IMR-90 (cell line): ENCODE measurements around the gene OR52E6. TPM values are rescaled to one million over a fixed set of nuclear protein-coding genes. Genes with fewer than 3 reads are reported as not detected.

Source experiments
- ATAC-seq: fragments of 200-7000 bp; cut with Tn5 transposase; 2 replicates; pipeline ENCODE4 v1.9.1; 2020; ENCODE audit warnings: low read depth, mild to moderate bottlenecking, moderate library complexity
- BruUV-seq: library from RNA; stranded (reverse); fragments of 400-500 nt; replicated peaks from 2 replicates; lab custom pipeline; 2021; lab: Mats Ljungman, UMichigan
- CTCF ChIA-PET: fragments of 300-600 bp; formaldehyde crosslinking; extraction: SDS; loops from one replicate; lab custom pipeline; 2021; ENCODE audit warnings: antibody characterized with exemption; lab: Yijun Ruan, JAX
- POLR2A ChIA-PET: fragments of 300-600 bp; sonication (Branson Sonifier 250); formaldehyde crosslinking; loops from one replicate; lab custom pipeline; 2022; ENCODE audit warnings: antibody characterized with exemption; ENCODE audit not compliant: unreplicated experiment; lab: Charles Lee
- DNase-seq: peaks from one replicate; pipeline ENCODE4 v3.0.0; 2013
- H2AFZ ChIP-seq: replicated peaks from 2 replicates; pipeline ENCODE3; 2013; ENCODE audit warnings: low read length, mild to moderate bottlenecking; ENCODE audit not compliant: poor library complexity
- H2AK5ac ChIP-seq: 2 replicates; pipeline ENCODE4 v1.6.1; 2013; ENCODE audit warnings: low read depth, low read length, inconsistent platforms
- H2AK9ac ChIP-seq: replicated peaks from 2 replicates; pipeline ENCODE3; 2013; ENCODE audit warnings: mild to moderate bottlenecking, low read depth, low read length, moderate library complexity; ENCODE audit not compliant: poor library complexity
- H2BK120ac ChIP-seq: 2 replicates; pipeline ENCODE4 v1.6.1; 2013; ENCODE audit warnings: low read depth, low read length, inconsistent platforms
- H2BK15ac ChIP-seq: 3 replicates; pipeline ENCODE4 v1.6.1; 2013; ENCODE audit warnings: low read depth, low read length, inconsistent platforms
- H2BK20ac ChIP-seq: 2 replicates; pipeline ENCODE4 v1.6.1; 2013; ENCODE audit warnings: low read depth, mild to moderate bottlenecking, inconsistent platforms, low read length, moderate library complexity
- H2BK5ac ChIP-seq: 2 replicates; pipeline ENCODE4 v1.6.1; 2013; ENCODE audit warnings: mild to moderate bottlenecking, low read depth, low read length, inconsistent platforms; ENCODE audit not compliant: poor library complexity, severe bottlenecking
- H3K14ac ChIP-seq: replicated peaks from 2 replicates; pipeline ENCODE4 v1.6.1; 2013; ENCODE audit warnings: low read depth, low read length, inconsistent platforms
- H3K18ac ChIP-seq: 2 replicates; pipeline ENCODE4 v1.6.1; 2013; ENCODE audit warnings: low read depth, low read length, control low read depth
- H3K23ac ChIP-seq: 2 replicates; pipeline ENCODE4 v1.6.1; 2013; ENCODE audit warnings: low read depth, low read length, inconsistent platforms
- H3K27ac ChIP-seq: 2 replicates; pipeline ENCODE4 v1.5.1; 2013; ENCODE audit warnings: mild to moderate bottlenecking, control low read depth, low read length; ENCODE audit not compliant: insufficient read depth
- H3K27me3 ChIP-seq: 2 replicates; pipeline ENCODE4 v1.6.1; 2013; ENCODE audit warnings: low read length; ENCODE audit not compliant: control insufficient read depth, insufficient read depth
- H3K36me3 ChIP-seq: 2 replicates; pipeline ENCODE4 v1.6.1; 2013; ENCODE audit warnings: low read length, mixed read lengths; ENCODE audit not compliant: control insufficient read depth, insufficient read depth
- H3K4ac ChIP-seq: 2 replicates; pipeline ENCODE4 v1.6.1; 2013; ENCODE audit warnings: low read depth, low read length, inconsistent platforms
- H3K4me1 ChIP-seq: 2 replicates; pipeline ENCODE4 v1.6.1; 2013; ENCODE audit warnings: low read length, mixed read lengths; ENCODE audit not compliant: control insufficient read depth, insufficient read depth
- H3K4me2 ChIP-seq: 2 replicates; pipeline ENCODE4 v1.6.1; 2013; ENCODE audit warnings: low read depth, mild to moderate bottlenecking, control low read depth, low read length, moderate library complexity
- H3K4me3 ChIP-seq: 2 replicates; pipeline ENCODE4 v1.5.1; 2013; ENCODE audit warnings: low read depth, mild to moderate bottlenecking, control low read depth, low read length, moderate library complexity; ENCODE audit not compliant: insufficient read depth
- H3K56ac ChIP-seq: 2 replicates; pipeline ENCODE4 v1.6.1; 2013; ENCODE audit warnings: low read length, inconsistent platforms; ENCODE audit not compliant: insufficient read depth; ENCODE audit errors: extremely low read depth
- H3K79me1 ChIP-seq, 2 experiments: 2 replicates each; pipeline ENCODE4 v1.6.1; 2013; ENCODE audit warnings: low read length in 2 of 2, inconsistent platforms in 1 of 2, low read depth in 1 of 2
- H3K9ac ChIP-seq: 2 replicates; pipeline ENCODE4 v1.6.1; 2013; ENCODE audit warnings: low read depth, low read length, control low read depth
- H3K9me1 ChIP-seq: 2 replicates; pipeline ENCODE4 v1.6.1; 2013; ENCODE audit warnings: low read length, inconsistent platforms; ENCODE audit not compliant: insufficient read depth
- H3K9me3 ChIP-seq: 2 replicates; pipeline ENCODE4 v1.6.1; 2013; ENCODE audit warnings: low read length; ENCODE audit not compliant: control insufficient read depth, insufficient read depth
- H4K20me1 ChIP-seq: 2 replicates; pipeline ENCODE4 v1.6.1; 2013; ENCODE audit warnings: low read length, inconsistent platforms; ENCODE audit not compliant: insufficient read depth
- H4K5ac ChIP-seq: 2 replicates; pipeline ENCODE4 v1.6.1; 2013; ENCODE audit warnings: mild to moderate bottlenecking, low read depth, low read length, control low read depth
- H4K8ac ChIP-seq, 2 experiments: 2 replicates each; pipeline ENCODE4 v1.6.1; 2013; ENCODE audit warnings: low read depth in 2 of 2, low read length in 2 of 2, control low read depth in 1 of 2, inconsistent platforms in 1 of 2
- H4K91ac ChIP-seq: 2 replicates; pipeline ENCODE4 v1.6.1; 2013; ENCODE audit warnings: low read depth, low read length, inconsistent platforms; ENCODE audit not compliant: insufficient read depth
- ELK1 ChIP-seq: fragments of 150-350 bp; IDR thresholded peaks from 2 replicates; pipeline ENCODE4 v1.6.1; 2016; ENCODE audit warnings: low read depth, mild to moderate bottlenecking, low read length, moderate library complexity, borderline replicate concordance
- MAZ ChIP-seq: IDR thresholded peaks from 2 replicates; pipeline ENCODE4 v1.6.1; 2012; ENCODE audit warnings: low read depth, mild to moderate bottlenecking, low read length, improper control_type of control experiment, moderate library complexity, borderline replicate concordance
- MXI1 ChIP-seq: IDR thresholded peaks from 2 replicates; pipeline ENCODE4 v1.6.1; 2012; ENCODE audit warnings: low read depth, mild to moderate bottlenecking, low read length, moderate library complexity, borderline replicate concordance
- RCOR1 ChIP-seq: IDR thresholded peaks from 2 replicates; pipeline ENCODE4 v1.6.1; 2012; ENCODE audit warnings: mild to moderate bottlenecking, low read length, improper control_type of control experiment; ENCODE audit not compliant: insufficient replicate concordance
- RFX5 ChIP-seq: IDR thresholded peaks from 2 replicates; pipeline ENCODE4 v1.8.0; 2012; ENCODE audit warnings: low read depth, mild to moderate bottlenecking, low read length, moderate library complexity
- SMC3 ChIP-seq: fragments of 150-350 bp; IDR thresholded peaks from 2 replicates; pipeline ENCODE4 v1.6.1; 2016; ENCODE audit warnings: low read depth, mild to moderate bottlenecking, antibody characterized with exemption, low read length, moderate library complexity
- WGBS, 2 experiments: methylation state at CpG; one replicate each; pipeline versions ENCODE4 v1.1.5 to v1.1.7; 2013; ENCODE audit warnings: missing lambda C conversion rate in 2 of 2; ENCODE audit not compliant: insufficient read length in 1 of 2; ENCODE audit errors: extremely low coverage in 2 of 2; 5-methylcytosine and 5-hydroxymethylcytosine counted together
- dilution Hi-C: fragments of 300-500 bp; cut with HindIII; formaldehyde crosslinking; loops from one replicate; pipeline ENCODE4 v1.14.3; 2018; ENCODE audit warnings: low sequenced_read_pairs; ENCODE audit not compliant: unreplicated experiment
- in situ Hi-C: fragments of 300-500 bp; cut with MboI; formaldehyde crosslinking; loops from 3 replicates; pipeline ENCODE4 v1.14.3; 2019; ENCODE audit warnings: low sequenced_read_pairs, inconsistent platforms, mixed read lengths
- intact Hi-C: fragments of 100-400 bp; cut with micrococcal nuclease; formaldehyde crosslinking; loops from 2 replicates; pipeline ENCODE4 v1.10.0; 2022
- polyA plus RNA-seq, 3 experiments: library from polyadenylated mRNA; depleted of rRNA; stranded (reverse); fragments of >200 nt; gene quantifications; 2 replicates each; pipeline ENCODE4 v1.2.3, GENCODE V29; 2012; ENCODE audit warnings: low replicate concordance in 1 of 3
- total RNA-seq: library from RNA; depleted of rRNA; stranded (reverse); fragments of >200 nt; gene quantifications from 2 replicates; pipeline ENCODE4 v1.2.3, GENCODE V29; 2012
- TF ChIP-seq, protein P1 (sequence below): fragments of 150-350 bp; IDR thresholded peaks from 2 replicates; pipeline ENCODE4 v1.6.1; 2017; ENCODE audit warnings: mild to moderate bottlenecking, antibody characterized with exemption, low read length, low read depth

Gene OR52E6
- total and polyA plus RNA-seq, 2 of the 4 experiments (the other 2 are of a cell fraction): not detected

DNA sequence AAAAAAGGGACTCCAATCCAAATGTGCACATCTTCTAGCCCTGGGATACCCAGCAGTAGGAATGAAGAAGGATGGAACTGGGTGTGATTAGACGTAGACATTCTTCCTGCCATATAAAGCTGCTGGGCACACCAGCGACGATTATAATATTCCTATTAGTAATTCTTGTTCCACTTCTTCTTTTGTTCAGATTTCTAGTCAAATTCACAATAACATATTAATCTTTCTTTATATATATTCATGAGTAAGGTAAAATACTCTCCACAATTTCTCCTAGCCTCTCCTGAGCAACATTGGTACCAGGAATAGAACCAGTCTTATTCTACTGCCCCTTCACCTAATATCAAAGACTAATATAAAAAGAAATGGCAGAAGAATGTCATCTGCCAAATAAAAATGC lies 15.9 kb upstream of the OR52E6 start, which contains the start of gene OR52E8:
Gene OR52E8 (minus strand): TSS at position 101 of the 400 bp plus-strand sequence. CDS start 0 bp downstream, at position 101.
- DNase-seq: no peak
- no peak within 1 kb of the TSS for H2AK5ac ChIP-seq
- no peak within 1 kb of the TSS for H2BK15ac ChIP-seq
- no peak for ATAC-seq
- TF ChIP-seq RFX5: no peak
- no peak for TF ChIP-seq ELK1
- no peak for TF ChIP-seq RCOR1
- TF ChIP-seq MXI1: no peak
- no peak for TF ChIP-seq MAZ
- TF ChIP-seq, protein P1, sequence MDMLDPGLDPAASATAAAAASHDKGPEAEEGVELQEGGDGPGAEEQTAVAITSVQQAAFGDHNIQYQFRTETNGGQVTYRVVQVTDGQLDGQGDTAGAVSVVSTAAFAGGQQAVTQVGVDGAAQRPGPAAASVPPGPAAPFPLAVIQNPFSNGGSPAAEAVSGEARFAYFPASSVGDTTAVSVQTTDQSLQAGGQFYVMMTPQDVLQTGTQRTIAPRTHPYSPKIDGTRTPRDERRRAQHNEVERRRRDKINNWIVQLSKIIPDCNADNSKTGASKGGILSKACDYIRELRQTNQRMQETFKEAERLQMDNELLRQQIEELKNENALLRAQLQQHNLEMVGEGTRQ: no peak
- TF ChIP-seq SMC3: no peak
- no peak within 1 kb of the TSS for H3K23ac ChIP-seq
- no peak within 1 kb of the TSS for H2AFZ ChIP-seq
- H4K8ac ChIP-seq: no peak within 1 kb of the TSS
- WGBS, 2 experiments: no CpG with 5 or more reads among the region's 3 CpGs
- no peak within 1 kb of the TSS for H3K27ac ChIP-seq
- H3K9me3 ChIP-seq: no peaks in the 10 kb centered on the region
- dilution Hi-C loops (no loop called here), in situ Hi-C loops (no loop called here), intact Hi-C loops (no loop called here)
- no peaks in the 10 kb centered on the region for H3K4me1 ChIP-seq
- H3K14ac ChIP-seq: no peak within 1 kb of the TSS
- H4K91ac ChIP-seq: no peak within 1 kb of the TSS
- no peak within 1 kb of the TSS for H3K56ac ChIP-seq
- H4K20me1 ChIP-seq: no peaks in the 10 kb centered on the region
- no peak within 1 kb of the TSS for H3K4me2 ChIP-seq
- H3K79me1 ChIP-seq: no peaks in the 10 kb centered on the region
- ChIA-PET CTCF (no interaction called here), POLR2A (no interaction called here)
- BruUV-seq: no TSS peak
- H2AK9ac ChIP-seq: no peak within 1 kb of the TSS
- no peaks in the 10 kb centered on the region for H3K9me1 ChIP-seq
- no peak within 1 kb of the TSS for H3K4me3 ChIP-seq
- H2BK20ac ChIP-seq: no peak within 1 kb of the TSS
- no peak within 1 kb of the TSS for H2BK5ac ChIP-seq
- H3K36me3 ChIP-seq: no peaks in the 10 kb centered on the region
- H2BK120ac ChIP-seq: no peak within 1 kb of the TSS
- H3K9ac ChIP-seq: no peak within 1 kb of the TSS
- H3K4ac ChIP-seq: no peak within 1 kb of the TSS
- H3K18ac ChIP-seq: no peak within 1 kb of the TSS
- no peak within 1 kb of the TSS for H4K5ac ChIP-seq
- no peaks in the 10 kb centered on the region for H3K27me3 ChIP-seq
